ENCODE data around the gene MMP7.

The MMP7 gene

GRCh38 chr11:102530558-102530957 is at the start of gene MMP7:
Gene MMP7 (minus strand): TSS chr11:102530747. CDS start chr11:102530700, 47 bp downstream.
- in situ Hi-C loops (cut with HindIII; ENCODE audit: low sequenced_read_pairs): no loop called here
- no peak for TF ChIP-seq CTCF (IDR thresholded peaks at IDR 0.05; ENCODE audit: low read depth, low read length)
- H3K4me3 ChIP-seq (ENCODE audit: low read depth, low read length): peak within 1 kb of the TSS; percentile 12
- peak; percentile 68 for DNase-seq (ENCODE audit: low read depth, low spot score)

- DNase-seq (ENCODE audit: low read depth, low spot score): no peak
- TF ChIP-seq CTCF (IDR thresholded peaks at IDR 0.05; ENCODE audit: low read depth, low read length): no peak
- in situ Hi-C loops (cut with HindIII; ENCODE audit: low sequenced_read_pairs): no loop called here
- H3K4me3 ChIP-seq (ENCODE audit: low read depth, low read length): no peak overlapping the region
Observed at GRCh38 chr11:102577723-102578122, 47.2 kb upstream of the MMP7 start.

GRCh38 chr11:102577182-102577581 is 46.6 kb upstream of the MMP7 start:
- no peak for DNase-seq (ENCODE audit: low read depth, low spot score)
- H3K4me3 ChIP-seq (ENCODE audit: low read depth, low read length): no peak overlapping the region
- TF ChIP-seq CTCF (IDR thresholded peaks at IDR 0.05; ENCODE audit: low read depth, low read length): no peak
- in situ Hi-C loops (cut with HindIII; ENCODE audit: low sequenced_read_pairs): no loop called here

- no peak for TF ChIP-seq CTCF (IDR thresholded peaks at IDR 0.05; ENCODE audit: low read depth, low read length)
- no peak overlapping the region for H3K4me3 ChIP-seq (ENCODE audit: low read depth, low read length)
- DNase-seq (ENCODE audit: low read depth, low spot score): no peak
- in situ Hi-C loops (cut with HindIII; ENCODE audit: low sequenced_read_pairs): no loop called here
Observed at GRCh38 chr11:102576350-102576749, 45.8 kb upstream of the MMP7 start.

- DNase-seq (ENCODE audit: low read depth, low spot score): no peak
- TF ChIP-seq CTCF (IDR thresholded peaks at IDR 0.05; ENCODE audit: low read depth, low read length): no peak
- no peak overlapping the region for H3K4me3 ChIP-seq (ENCODE audit: low read depth, low read length)
- in situ Hi-C loops (cut with HindIII; ENCODE audit: low sequenced_read_pairs): no loop called here
Observed at GRCh38 chr11:102575012-102575411, 44.5 kb upstream of the MMP7 start.

- no peak for TF ChIP-seq CTCF (IDR thresholded peaks at IDR 0.05; ENCODE audit: low read depth, low read length)
- no peak overlapping the region for H3K4me3 ChIP-seq (ENCODE audit: low read depth, low read length)
- in situ Hi-C loops (cut with HindIII; ENCODE audit: low sequenced_read_pairs): no loop called here
- no peak for DNase-seq (ENCODE audit: low read depth, low spot score)
Observed at GRCh38 chr11:102573851-102574250, 43.3 kb upstream of the MMP7 start.

Measured in astrocyte of the spinal cord (primary cell).